Effector CD4-positive, alpha-beta T cell (primary cell): ENCODE data around the gene SRPK2.
A peak's percentile ranks its signal among the peaks of the same experiment; 100 is the strongest.
"Not testable (repeated sequence)": the region's sequence is repeated elsewhere in the genome, so short reads cannot be mapped to it uniquely, and the experiment has no call there.

Experiments
- DNase-seq: peaks from one replicate; pipeline ENCODE4 v3.0.0-alpha.2; 2020

Gene SRPK2

DNA sequence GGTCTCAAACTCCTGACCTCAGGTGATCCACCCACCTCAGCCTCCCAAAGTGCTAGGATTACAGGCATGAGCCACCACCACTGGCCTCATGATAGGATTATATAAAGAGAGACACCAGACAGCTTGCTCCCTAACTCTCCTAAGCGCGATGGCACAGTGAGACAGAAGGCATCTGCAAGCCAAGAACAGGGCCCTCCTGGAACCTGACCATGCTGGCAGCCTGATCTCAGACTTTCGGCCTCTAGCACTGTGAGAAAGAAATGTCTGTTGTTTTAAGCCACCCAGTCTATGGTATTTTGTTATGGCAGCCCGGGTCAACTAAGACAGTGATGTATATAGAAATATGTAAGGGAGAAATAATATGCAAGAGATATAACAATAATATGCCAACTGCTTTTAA lies 51.2 kb downstream of the SRPK2 start:
- DNase-seq: no peak

DNA sequence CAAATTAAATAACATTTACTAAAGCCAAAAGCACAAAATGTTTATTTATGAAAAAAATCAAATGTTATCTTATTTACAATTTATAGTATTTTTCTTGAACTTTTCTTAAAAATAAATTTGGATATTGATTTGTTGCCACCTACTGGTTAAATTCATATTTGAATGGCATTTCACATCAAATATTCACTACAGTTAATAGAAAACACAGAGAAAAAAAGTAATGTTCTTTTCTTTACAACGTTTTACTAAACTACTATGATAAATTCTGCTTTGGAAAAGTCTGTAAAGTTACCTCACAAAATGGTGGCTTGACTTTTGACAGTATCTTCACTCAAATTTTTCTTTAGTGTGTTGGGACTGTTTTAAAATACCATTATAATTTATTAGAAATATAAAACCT lies 52.7 kb downstream of the SRPK2 start:
- no peak for DNase-seq

DNA sequence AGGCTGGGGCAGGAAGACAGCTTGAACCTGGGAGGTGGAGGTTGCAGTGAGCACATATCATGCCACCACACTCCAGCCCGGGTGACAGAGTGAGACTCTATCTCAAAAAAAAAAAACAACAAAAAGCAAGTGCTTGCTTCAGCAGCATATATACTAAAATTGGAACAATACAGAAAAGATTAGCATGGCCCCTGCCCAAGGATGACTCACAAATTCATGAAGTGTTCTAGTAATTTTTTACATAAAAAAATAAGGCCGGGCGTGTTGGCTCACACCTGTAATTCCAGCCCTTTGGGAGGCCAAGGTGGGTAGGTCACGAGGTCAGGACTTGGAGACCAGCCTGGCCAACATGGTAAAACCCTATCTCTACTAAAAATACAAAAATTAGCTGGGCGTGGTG lies 56.1 kb downstream of the SRPK2 start:
- DNase-seq: not testable (repeated sequence)

DNA sequence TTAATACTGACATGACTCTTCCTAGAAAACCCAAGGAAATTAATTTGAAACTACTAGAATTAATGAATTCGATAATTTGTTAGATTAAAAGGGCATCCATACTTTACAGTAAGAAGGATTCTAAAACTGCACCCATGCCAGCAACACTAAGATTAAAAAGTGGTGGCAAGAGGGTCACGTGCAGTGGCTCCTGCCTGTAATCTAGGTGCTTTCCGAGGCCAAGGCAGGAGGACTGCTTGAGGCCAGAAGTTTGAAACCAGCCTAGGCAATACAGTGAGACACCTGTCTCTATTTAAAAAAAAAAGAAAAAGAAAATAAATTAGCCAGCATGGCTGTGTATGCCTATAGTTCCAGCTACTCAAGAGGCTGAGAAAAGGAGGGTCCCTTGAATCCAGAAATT lies 58.2 kb downstream of the SRPK2 start:
- DNase-seq: no peak

DNA sequence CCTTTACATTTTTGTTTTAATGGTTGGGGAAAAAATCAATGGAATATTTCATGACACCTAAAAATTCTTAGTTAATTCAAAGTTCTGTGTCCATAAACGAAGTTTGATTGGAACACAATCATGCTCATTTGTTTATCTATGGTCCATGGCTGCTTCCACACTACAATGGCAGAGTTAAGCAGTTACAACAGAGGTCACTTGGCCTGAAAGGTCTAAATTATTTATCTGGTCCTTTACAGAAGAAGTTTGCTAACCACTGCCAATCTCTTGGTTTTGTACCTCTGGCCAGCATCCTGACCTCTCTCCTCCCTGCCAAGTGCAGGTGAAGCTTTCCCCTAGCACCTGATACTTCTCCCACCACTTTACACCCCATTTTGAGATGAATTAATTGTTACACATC lies 61.5 kb downstream of the SRPK2 start:
- DNase-seq: no peak

DNA sequence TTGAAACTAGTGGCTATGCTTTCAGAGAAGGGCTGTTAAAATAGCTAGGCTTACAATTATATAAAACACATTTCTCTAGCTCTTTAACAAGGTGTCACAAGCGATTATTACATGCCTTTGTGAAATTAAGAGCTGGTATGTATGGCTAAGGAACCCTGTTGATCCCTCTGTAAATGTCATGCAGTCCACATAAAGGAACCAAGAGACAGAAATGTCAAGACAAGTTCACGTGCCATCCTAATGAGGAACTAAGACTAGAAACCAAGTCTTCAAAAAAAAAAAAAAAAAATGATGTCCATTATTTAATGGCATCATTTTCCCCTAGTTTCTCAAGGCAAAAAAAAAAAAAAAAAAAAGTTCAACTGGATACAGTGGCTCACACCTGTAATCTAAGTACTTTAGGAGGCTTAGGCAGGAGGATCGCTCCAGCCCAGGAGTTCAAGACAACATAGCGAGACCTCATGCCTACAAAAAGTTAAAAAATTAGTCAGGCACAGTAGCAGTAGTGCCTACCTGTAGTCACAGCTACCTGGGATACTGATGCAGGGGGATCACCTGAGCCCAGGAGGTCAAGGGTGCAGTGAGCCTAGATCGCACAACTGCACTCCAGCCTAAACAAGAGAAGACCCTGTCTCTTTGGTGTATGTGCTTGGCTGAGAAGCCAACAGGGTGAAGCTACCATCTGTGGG lies 63.4 kb downstream of the SRPK2 start:
- DNase-seq: no peak

DNA sequence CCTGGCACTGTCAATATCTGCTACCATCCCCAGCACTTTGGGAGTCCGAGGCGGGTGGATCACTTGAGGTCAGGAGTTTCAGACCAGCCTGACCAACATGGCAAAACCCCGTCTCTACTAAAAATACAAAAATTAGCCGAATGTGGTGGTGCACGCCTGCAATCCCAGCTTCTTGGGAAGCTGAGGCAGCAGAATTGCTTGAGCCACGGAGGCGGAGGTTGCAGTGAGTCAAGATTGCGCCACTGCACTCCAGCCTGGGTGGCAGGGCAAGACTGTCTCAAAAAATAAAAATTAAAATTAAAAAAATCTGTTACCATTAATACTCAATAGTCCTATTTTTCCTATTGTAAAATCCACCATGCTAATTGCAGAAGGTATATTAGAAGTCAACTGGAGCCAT lies 64.1 kb downstream of the SRPK2 start:
- not testable (repeated sequence) for DNase-seq

DNA sequence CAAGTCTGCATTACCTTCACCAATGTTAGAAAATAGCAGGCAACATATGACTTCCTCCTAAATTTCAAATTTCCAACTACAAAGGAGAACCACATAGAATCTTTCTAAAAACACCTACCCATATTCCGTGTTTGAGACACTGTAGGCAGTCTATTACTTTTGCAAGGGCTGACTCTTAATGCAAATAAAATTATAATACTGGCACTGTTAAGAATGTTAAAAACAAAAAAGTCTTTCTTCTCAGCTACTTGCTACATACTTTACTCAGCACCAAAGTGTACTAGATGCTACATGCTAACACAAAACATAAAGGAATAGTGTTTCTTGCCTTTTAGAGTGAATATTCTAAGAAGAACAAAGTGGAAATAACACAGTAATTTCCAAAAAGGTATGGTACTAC lies 65.4 kb downstream of the SRPK2 start:
- DNase-seq: no peak

DNA sequence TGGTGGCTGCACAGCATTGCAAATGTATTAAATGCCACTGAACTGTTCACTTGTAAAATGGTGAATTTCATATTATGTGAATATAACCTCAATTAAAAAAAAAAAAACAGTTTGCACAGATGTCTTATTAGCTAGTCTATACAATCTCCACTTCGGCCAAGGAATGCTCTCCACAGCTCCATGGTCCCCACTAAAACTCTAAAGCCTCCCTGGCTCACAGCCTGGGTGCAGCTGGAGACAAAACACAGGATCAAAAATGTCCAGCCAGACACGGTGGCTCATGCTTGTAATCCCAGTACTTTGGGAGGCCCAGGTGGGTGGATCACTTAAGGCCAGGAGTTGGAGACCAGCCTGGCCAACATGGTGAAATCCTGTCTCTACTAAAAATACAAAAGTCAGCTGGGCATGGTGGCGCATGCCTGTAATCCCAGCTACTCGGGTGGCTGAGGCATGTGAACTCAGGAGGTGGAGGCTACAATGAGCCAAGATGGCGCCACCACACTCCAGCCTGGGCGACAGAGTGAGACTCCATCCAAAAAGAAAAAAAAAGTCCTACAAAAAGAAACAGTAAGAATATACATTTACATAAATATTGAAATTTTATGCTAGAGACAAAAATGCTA lies 66.0 kb downstream of the SRPK2 start:
- no peak for DNase-seq

DNA sequence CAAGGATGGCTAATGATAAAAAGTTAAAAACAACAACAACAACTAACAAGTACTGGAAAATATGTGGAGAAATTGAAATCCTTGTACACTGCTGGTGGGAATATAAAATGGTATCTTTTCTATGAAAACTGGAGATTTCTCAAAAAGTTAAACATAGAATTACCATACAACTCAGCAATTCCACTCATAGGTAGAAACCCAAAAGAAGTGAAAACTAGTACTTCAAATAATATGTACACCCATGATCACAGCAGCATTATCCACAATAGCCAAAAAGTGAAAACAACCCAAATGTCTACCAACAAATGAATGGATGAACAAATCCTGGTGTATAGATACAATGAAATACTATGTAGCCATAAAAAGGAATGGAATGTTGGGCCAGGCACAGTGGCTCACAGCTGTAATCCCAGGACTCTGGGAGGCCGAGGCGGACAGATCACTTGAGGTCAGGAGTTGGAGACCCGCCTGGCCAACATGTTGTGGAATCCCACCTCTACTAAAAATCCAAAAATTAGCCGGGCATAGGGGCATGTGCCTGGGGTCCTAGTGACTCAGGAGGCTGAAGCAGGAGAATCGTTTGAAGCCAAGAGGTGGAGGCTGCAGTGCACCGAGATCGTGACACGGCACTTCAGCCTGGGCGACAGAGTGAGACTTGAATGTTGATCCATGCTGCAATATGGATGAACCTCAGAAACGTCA lies 66.8 kb downstream of the SRPK2 start:
- no peak for DNase-seq

DNA sequence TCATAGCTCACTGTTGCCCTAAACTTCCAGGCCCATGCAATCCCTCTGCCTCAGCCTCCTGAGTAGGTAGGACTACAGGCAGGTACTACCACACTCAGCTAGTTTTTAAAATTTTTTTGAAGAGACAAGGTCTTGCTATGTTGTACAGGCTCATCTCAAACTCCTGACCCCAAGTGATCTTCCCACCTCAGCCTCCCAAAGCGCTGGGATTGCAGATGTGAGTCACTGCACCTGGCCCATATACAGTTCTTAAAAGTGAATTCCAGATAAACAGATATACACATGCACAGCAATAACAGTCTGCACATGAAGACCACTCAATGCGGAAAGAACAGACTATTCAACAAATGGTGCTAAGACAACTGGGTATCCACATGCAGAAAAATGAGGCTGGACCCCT lies 67.8 kb downstream of the SRPK2 start:
- no peak for DNase-seq

DNA sequence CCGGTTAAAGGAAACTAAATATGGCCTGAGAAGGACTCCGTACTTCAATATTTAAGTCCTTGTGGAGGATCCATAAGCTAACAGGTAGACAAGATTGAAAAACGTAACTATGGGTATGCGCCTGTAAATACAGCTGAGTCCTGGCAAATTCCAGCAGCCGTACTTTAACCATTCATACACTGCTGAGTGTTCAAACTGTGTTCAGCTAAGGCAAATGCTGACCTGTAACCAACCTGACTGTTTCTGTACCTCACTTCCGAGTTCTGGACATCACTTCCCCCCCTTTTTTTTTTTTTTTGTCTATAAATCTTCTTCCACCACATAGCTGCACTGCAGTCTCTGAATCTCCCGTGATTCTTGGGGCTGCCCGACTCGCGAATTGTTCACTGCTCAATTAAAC lies 69.1 kb downstream of the SRPK2 start:
- DNase-seq: no peak

DNA sequence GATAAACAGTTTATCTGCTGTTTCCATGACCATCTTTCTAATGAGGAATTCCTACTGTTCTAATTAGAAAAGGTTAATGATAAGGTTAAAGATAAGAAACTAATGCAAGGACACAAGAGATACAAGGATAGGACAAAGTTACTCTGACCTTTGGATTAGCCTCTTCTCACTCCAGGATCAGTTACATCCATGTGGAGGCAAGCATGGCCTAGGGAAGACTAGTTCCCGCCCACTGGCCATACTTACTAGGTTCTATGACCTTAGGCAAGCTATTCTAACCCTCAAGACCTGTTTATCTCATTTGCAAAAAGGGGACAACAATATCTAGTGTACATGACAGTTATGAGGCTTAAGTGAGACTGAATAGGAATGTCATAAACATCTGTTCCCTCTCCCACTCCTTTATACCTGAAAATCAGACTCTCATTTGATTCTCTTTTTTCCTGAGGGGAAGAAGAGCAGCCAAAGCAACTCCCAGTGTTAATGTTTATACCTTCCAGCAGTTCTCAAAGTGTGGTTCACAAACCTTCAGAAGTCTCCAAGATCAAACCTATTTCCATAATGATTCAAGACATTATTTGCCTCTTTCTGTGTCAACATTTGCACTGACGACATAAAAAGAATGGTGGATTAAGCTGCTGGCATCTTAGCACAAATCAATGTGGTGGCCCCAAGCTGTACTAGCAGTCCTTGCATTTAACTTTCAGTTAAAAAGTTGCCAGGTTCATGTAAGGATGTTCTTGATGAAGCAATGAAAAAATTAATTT lies 72.0 kb downstream of the SRPK2 start:
- DNase-seq: no peak

DNA sequence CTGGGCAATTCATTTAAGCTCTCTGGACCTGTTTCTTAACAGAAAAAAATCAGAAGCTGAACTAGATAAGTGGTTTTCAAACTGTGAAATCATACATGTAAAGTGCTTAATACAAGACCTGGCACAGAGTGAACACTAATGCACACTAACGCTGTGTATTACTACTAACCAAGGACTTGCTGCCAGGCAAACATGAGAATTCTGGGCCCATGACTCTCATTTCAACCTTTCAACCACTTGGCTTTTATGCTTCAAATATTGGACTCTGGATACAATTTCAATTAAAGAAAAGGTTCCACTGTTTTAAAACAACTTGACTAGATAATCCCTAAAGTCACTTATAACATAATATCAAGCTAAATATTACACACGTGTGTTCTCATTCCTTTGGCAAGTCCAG lies 73.4 kb downstream of the SRPK2 start:
- DNase-seq: no peak

DNA sequence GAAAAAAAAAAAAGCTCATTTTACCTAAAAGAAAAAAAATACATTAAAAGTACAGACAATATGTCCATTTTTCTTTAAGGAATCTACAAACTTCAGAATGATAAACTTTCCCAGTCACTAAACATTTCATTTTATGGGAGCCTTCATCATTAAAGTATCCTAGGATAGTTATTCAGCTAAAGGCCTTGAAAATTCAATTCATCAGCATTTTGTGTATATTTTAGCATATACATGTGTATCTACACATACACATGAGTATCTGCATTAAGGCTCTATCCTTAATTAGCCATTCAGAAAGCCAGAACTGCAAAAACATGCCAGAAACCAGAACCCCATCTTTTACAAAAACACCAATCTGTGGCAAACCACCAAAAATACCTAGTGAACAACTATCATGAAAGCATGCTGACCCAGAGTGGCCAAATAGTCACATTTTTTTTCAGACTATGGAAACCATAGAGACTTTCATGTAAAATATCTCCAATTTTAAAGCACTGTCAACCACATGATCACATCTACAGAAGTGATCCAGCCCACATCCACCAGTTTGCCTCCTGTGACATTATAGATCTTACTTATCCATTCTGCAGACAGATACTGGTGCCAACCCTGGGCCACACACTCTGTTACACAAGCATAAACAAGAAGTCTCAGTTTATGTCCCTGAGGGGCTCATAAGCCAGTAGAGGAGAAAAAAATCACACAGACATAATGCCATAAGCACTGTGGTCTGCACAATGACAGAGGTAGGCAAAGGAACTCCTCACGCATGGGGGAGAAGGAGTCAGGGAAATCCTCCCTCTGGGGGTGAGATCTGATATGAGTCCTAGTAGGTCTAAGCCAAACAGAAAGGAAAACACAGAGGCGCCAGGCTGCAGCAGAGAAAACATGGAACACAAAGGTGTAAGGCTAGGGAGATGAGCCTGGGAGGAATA lies 79.2 kb downstream of the SRPK2 start:
- no peak for DNase-seq

DNA sequence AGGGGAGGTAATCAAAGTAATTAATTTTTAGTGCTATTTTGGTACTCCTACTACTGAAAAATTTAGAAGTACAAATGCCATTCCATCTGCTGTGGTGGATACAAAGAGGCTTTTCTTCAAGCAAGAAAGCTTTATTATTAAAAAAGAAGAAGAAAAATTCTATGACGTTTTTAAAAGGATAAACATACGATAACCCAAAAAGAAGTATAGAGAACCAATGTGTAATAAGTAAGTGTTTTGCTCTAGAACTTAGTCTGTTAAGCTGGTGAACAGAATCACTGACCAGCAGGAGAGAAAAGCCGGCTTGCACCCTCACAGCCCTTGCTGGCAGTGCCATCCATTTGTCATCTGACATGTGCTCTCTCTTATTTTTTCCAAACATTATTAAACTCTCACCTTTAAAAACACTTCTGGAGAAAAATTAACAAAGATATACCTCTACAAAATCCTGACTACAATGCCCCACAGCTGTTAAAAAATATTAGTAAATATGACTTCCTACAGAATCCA lies 81.5 kb downstream of the SRPK2 start:
- no peak for DNase-seq

DNA sequence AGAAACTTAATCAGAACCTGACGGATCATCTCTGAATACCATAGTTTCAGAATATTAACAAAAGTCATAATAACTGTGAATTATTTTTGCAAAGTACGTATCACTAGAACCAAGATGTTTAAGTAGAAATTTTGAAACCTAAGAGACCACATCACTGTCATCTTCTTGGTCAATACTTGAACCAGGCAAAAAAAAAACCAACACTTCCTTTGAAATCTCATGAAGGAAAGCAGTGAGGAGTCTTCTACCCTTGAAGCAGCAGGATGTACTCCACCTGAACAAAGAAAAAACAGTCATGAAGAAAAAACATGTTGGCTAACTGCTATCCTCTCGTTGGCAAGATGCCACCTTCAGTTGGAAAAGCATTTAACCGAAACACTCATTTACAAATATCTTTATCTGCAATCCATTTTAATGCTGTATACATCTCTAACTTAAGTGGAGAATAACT lies 82.4 kb downstream of the SRPK2 start:
- DNase-seq: no peak

DNA sequence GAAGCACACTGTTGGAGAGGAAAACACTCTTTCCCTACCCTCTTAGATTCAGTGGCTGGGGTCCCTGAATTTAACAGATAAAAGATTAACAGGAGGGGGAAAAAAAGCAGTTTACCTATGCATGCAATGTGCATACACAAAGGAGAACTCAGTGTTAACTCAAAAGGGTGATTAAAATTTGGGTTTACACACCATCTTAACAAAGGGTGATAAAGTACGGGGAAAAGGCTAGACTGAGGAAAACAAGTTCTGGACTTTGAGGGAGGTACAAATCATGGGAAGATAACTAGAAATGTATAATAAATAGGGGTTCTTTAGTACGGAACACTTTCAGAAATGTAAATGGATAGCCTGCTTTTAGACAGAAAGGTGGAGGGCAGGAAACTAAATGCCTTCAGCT lies 83.1 kb downstream of the SRPK2 start:
- DNase-seq: no peak

DNA sequence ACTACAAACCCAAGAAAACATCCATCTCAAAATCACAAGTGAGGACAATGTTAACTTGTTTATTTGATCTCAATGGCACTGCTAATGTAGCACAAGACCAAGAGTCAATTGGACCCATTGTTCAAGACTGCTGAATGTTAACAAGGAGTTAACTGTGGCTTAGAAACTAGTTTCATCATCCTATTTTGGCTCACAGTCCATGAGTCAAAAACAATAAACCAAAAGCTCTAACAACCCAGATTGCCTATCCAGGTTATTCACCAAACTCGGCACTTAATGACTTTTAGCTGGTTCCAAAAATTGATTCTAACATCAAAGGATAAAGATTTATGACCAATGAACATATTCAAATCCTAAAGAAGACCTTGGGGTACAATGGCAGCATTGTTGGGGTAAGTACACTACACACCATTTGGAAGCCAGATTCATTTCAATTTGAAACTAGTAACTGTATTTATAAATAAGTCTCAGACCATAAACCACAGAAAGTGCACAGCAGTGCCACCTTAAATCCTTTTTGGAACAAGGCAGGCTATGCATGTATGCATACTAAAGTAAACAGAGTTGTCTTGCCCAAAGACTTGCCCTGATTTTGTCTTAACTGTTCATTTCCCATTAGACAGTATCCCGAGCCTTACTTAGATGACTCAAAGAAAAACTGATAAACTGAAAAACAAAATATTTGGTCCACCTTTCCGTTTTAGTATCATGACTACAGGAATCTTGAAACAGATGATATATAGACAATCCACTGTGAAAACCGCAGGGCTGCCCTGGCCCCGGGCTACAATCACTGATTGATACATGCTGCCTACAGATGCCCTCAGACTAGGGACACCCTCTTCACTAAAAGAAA lies 84.5 kb downstream of the SRPK2 start:
- DNase-seq: no peak

DNA sequence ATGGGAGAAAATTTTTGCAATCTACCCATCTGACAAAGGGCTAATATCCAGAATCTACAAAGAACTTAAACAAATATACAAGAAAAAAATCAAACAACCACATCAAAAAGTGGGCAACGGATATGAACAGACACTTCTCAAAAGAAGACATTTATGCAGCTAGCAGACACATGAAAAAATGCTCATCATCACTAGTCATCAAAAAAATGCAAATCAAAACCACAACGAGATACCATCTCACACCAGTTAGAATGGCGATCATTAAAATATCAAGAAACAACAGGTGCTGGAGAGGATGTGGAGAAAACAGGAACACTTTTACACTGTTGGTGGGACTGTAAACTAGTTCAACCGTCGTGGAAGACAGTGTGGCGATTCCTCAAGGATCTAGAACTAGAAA lies 88.1 kb downstream of the SRPK2 start:
- DNase-seq: peak; percentile 7

DNA sequence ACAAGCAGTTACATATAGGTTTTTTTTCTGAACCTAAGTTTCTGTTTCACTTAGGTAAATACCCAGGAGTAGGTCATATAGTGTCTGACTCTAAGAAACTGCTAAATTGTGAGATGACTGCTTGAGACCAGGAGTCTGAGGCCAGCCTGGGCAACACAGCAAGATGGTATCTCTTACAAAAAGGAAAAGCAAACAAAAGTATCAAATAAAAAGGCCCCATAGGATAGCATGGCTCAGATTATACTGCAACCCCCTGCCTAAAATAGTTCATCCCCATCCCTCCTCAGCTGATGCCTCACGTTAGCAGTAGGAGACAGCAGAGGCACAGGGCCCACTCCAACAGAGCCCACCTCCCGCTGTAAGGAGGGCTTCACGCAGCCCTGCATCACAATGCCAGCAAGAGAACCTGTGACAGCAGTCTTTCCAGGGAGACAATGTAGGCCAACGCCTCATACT lies 90.3 kb downstream of the SRPK2 start:
- no peak for DNase-seq
